A549 treated with Hydrocortisone at 1 μM for 4 hours (cell line): ENCODE data around the gene ICAM2. TPM values are rescaled to one million over a fixed set of nuclear protein-coding genes. Genes with fewer than 3 reads are reported as not detected.

ENCODE experiments used
- total RNA-seq: library from RNA; stranded (reverse); fragments of 200-300 nt; extraction: Qiagen RNA extraction; gene quantifications from 5 replicates; pipeline ENCODE4 v1.2.3, GENCODE V29; 2022

The ICAM2 gene
- not detected in 5 replicates for total RNA-seq

DNA sequence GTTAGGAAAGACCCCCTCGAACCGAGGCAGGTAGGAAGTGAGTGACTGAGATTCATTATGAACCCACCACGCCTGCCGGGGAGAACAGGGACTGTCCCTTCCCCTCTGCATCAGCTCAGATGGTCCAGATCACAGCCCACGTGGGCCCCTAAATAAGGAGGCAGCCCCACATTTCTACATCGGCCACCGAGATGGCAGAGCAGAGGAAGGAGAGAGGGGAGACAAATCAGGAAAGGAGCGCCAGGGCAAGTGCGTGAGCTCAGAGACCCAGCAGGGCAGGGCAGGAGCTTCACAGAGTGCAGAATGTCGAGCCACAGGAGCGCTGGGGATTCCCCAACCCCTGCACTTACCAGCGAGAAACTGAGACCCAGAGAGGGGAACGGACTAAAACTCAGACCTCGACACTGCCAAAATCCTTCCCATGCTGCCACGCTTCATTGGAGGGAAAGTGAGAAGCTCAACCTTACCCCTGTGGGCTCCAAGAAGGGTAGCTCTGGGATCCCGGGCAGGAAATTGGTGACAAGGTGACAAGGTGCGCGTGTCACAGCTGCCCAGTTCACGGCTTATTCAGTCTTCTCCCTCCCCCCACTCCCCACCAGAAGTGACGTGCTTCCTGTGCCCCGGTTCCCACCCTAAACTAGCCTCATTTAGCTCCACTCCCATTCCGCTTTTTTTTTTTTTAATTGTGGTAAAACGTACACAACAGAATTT is at the start of gene ICAM2:
ICAM2 (minus strand) TSS at position 578 of the 711 bp plus-strand sequence. CDS start 13,942 bp downstream, outside the sequence.

DNA sequence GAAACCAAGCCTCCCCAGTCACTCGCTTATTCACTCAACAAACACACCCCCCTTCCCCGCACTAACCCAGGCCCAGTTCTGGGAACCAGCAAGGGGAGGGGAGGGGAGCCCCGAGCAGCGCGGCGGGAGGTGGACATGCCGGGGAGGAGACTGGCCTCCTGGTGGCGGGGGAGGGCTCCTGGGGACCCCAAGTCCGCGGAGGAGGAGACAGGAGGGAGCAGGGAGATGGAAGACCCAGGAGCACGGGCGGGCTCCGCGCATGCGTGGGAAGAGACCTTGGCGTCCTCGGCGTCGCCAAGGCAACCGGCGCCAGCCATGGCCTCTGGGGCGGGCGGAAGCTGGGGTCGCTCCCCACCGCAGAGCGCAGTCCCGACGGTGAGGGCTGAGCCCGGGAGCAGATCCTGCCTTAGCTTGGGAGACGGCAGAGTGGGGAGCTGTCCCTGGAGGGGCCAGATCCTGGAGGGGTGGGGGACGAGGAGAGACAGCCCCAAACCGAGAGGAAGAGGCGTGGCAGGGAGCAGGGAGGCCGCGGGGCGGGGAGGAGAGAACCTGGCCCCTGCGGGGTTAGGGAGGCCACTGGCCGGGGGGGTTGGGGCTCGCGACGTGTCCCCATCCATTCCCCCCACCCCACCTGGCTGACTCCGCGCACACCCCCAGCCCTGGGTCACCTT is 22.2 kb downstream of the ICAM2 start, which contains the start of gene PRR29:
PRR29 (plus strand) TSS at position 302 of the 671 bp plus-strand sequence; CDS start at position 316, 14 bp downstream.

DNA sequence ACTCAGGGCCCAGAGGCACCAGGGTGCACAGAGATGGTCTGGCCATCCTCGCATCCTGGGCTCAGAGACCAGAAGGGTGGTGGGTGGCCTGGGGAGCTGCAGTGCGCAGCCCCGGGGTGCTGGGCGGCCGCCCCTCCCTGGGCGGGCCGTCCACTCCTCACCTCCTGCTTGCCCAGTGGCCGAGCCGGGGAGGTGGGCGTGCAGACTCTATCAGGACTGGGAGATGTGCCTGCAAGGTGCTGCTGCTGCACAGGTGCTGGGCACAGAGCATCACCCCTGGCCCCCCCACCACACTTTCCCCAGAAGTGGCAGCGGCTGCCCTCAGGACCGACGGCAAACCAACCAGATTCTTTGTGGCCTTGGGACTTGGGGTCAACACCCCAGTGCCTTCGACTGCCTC is 47.6 kb downstream of the ICAM2 start, which contains the start of gene SCN4A:
SCN4A (minus strand) TSS at position 123 of the 400 bp plus-strand sequence; CDS start at position 46, 77 bp downstream.

Other genes with a start within 250 kb of the ICAM2 start
- 88.9 to 149 TPM (median 97.5 TPM) in 5 replicates for gene CCDC47, start 247.0 kb downstream of the ICAM2 start, total RNA-seq
- gene DDX42, start 246.5 kb downstream of the ICAM2 start, total RNA-seq, result 90.8 to 118 TPM (median 92.2 TPM) in 5 replicates
- gene PSMC5, start 193.2 kb downstream of the ICAM2 start, total RNA-seq, result 207 to 230 TPM (median 219 TPM) in 5 replicates
- gene FTSJ3, start 193.0 kb downstream of the ICAM2 start, total RNA-seq, result 49.9 to 68.9 TPM (median 53.1 TPM) in 5 replicates
- 52.5 to 63.2 TPM (median 58.6 TPM) in 5 replicates for gene SMARCD2, start 177.9 kb downstream of the ICAM2 start, total RNA-seq
- not detected in 5 replicates for gene CSH2, start 147.0 kb downstream of the ICAM2 start, total RNA-seq
- gene GH2, start 138.7 kb downstream of the ICAM2 start, total RNA-seq, result not detected in 5 replicates
- gene CSH1, start 124.1 kb downstream of the ICAM2 start, total RNA-seq, result not detected in 5 replicates
- gene CSHL1, start 109.4 kb downstream of the ICAM2 start, total RNA-seq, result not detected in 5 replicates
- gene GH1, start 101.8 kb downstream of the ICAM2 start, total RNA-seq, result not detected in 5 replicates
- 0.08 to 0.09 TPM in 2 of 5 replicates, not detected in the others for gene CD79B, start 88.3 kb downstream of the ICAM2 start, total RNA-seq
- 0.03 to 0.15 TPM (median 0.07 TPM) in 5 replicates for gene SCN4A, start 47.7 kb downstream of the ICAM2 start, total RNA-seq
- 0.46 to 0.89 TPM (median 0.53 TPM) in 5 replicates for gene PRR29, start 22.3 kb downstream of the ICAM2 start, total RNA-seq
- 2.9 to 3.9 TPM (median 3.6 TPM) in 5 replicates for gene ERN1, start 109.5 kb upstream of the ICAM2 start, total RNA-seq
- gene TEX2, start 242.6 kb upstream of the ICAM2 start, total RNA-seq, result 10.8 to 17.7 TPM (median 12.7 TPM) in 5 replicates